Measurements from ENCODE around the gene RBP3. TPM values are rescaled to one million over a fixed set of nuclear protein-coding genes. Genes with fewer than 3 reads are reported as not detected.
A peak's percentile ranks its signal among the peaks of the same experiment; 100 is the strongest.

The RBP3 gene
- total RNA-seq, 4 donors from 2014 or later: not detected

DNA sequence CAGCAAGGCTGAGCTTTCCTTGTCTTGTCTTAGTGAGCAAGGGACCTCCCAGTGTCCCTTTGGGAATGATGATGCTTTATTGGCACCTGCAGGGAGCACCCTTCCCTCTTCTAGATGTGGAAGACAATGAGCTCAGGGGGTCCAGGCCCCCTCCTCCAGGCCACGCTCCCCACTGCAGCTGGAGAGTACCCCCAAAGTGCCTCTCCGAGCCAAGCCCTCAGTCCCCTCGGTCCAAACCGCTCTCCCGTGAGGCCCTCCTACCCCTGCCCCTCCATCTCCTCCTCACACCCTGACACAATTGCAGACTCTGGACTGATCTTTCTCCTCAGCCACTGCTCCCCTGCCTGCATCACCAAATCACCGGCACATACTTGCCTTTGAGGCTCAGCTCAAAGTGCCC, 16.7 kb downstream of the RBP3 start:
- peak overlapping the region in 3 of 4 donors; percentile 31 to 48 (median 46) for H3K27ac ChIP-seq
- in situ Hi-C loops (cut with MboI; ENCODE audit: low sequenced_read_pairs in 4 of 4) (no loop called here), intact Hi-C loops (cut with DNase I; ENCODE audit: low total_unique reads) (no loop called here)
- no peaks in the 10 kb centered on the region for H3K36me3 ChIP-seq
- H3K27me3 ChIP-seq: no peaks in the 10 kb centered on the region
- ATAC-seq: no peak
- H3K4me1 ChIP-seq: peaks cover 11 to 23% of the 10 kb centered on the region in 2 donors
- H3K4me3 ChIP-seq: no peak overlapping the region
- no peak for TF ChIP-seq POLR2A (IDR thresholded peaks at IDR 0.05)
- TF ChIP-seq, protein P1, sequence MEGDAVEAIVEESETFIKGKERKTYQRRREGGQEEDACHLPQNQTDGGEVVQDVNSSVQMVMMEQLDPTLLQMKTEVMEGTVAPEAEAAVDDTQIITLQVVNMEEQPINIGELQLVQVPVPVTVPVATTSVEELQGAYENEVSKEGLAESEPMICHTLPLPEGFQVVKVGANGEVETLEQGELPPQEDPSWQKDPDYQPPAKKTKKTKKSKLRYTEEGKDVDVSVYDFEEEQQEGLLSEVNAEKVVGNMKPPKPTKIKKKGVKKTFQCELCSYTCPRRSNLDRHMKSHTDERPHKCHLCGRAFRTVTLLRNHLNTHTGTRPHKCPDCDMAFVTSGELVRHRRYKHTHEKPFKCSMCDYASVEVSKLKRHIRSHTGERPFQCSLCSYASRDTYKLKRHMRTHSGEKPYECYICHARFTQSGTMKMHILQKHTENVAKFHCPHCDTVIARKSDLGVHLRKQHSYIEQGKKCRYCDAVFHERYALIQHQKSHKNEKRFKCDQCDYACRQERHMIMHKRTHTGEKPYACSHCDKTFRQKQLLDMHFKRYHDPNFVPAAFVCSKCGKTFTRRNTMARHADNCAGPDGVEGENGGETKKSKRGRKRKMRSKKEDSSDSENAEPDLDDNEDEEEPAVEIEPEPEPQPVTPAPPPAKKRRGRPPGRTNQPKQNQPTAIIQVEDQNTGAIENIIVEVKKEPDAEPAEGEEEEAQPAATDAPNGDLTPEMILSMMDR (IDR thresholded peaks at IDR 0.05 in 4 of 5, conservative IDR thresholded peaks at IDR 0.05 in 1 of 5): no peak
- no peak for DNase-seq
- H3K9me3 ChIP-seq: no peaks in the 10 kb centered on the region

DNA sequence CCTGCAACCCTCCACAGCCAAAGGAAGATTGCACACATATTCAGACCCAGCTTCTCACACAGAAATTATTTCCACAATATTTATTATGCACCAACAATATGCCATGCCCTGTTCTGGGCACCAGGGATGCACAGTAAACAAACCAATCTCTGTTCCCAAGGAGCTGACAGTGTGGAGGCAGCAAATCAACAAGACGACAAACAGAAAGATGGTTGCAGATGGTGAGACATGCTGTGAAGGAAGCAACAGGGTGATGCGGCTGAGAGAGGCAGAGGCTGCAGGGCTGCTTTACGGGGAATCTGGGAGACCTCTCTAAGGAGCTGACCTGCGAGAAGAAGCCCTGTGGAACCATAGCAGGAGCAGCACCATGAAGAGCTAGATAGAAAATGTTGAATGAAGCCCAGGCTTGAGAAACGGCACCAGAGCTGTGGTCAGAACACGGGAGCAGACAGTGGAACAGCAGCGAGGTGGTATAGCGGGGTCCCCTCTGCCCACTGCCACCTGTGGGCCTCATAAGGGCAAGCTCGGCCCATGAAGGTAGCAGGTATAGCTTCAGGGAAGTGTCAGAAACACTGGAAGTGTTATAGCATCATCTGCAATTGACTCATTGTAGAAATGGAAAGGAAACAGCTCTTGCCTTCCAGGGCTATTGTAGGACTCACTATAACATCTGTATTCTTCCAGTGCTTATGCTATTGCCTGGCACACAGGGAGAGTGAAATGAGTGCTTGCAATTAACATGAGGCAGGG, 17.4 kb downstream of the RBP3 start:
- H3K27me3 ChIP-seq: no peaks in the 10 kb centered on the region
- no peak overlapping the region for H3K4me3 ChIP-seq
- intact Hi-C loops (cut with DNase I; ENCODE audit: low total_unique reads): no loop called here
- TF ChIP-seq POLR2A (IDR thresholded peaks at IDR 0.05): no peak
- TF ChIP-seq, protein P1 (IDR thresholded peaks at IDR 0.05 in 4 of 5, conservative IDR thresholded peaks at IDR 0.05 in 1 of 5): no peak
- H3K4me1 ChIP-seq: peaks cover 11 to 20% of the 10 kb centered on the region in 2 donors
- H3K27ac ChIP-seq: no peak overlapping the region
- no peaks in the 10 kb centered on the region for H3K9me3 ChIP-seq
- no peak for ATAC-seq
- no peak for DNase-seq
- in situ Hi-C loops (cut with MboI; ENCODE audit: low sequenced_read_pairs in 4 of 4): no loop called here
- no peaks in the 10 kb centered on the region for H3K36me3 ChIP-seq

DNA sequence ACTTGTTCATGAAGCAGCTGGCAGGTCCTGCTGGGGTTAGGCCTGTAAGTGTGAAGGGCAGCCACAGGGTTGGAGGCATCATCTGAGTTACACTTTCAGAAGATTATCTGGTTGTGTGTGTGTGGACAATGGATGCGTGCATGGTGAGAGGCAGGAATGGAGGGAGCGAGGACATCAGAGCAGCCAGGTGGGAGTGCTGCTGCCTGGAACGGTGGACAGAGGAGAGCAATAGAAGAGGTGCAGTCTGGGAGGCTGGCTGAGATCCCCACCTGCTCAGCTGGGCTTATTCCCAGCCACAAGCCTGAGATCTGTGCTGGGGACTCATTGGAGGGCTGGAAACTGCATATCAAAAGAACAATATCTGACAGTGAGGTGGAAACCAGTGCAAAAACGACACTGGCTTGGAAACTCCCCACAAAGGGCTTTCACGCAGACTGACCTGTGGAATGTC, 18.0 kb downstream of the RBP3 start:
- no peak for TF ChIP-seq POLR2A (IDR thresholded peaks at IDR 0.05)
- TF ChIP-seq, protein P1 (IDR thresholded peaks at IDR 0.05 in 4 of 5, conservative IDR thresholded peaks at IDR 0.05 in 1 of 5): no peak
- no peaks in the 10 kb centered on the region for H3K9me3 ChIP-seq
- H3K36me3 ChIP-seq: no peaks in the 10 kb centered on the region
- in situ Hi-C loops (cut with MboI; ENCODE audit: low sequenced_read_pairs in 4 of 4) (no loop called here), intact Hi-C loops (cut with DNase I; ENCODE audit: low total_unique reads) (no loop called here)
- H3K27ac ChIP-seq: no peak overlapping the region
- no peak overlapping the region for H3K4me3 ChIP-seq
- ATAC-seq (no peak), DNase-seq (no peak)
- H3K27me3 ChIP-seq: no peaks in the 10 kb centered on the region
- peaks cover 11 to 15% of the 10 kb centered on the region in 2 donors for H3K4me1 ChIP-seq

DNA sequence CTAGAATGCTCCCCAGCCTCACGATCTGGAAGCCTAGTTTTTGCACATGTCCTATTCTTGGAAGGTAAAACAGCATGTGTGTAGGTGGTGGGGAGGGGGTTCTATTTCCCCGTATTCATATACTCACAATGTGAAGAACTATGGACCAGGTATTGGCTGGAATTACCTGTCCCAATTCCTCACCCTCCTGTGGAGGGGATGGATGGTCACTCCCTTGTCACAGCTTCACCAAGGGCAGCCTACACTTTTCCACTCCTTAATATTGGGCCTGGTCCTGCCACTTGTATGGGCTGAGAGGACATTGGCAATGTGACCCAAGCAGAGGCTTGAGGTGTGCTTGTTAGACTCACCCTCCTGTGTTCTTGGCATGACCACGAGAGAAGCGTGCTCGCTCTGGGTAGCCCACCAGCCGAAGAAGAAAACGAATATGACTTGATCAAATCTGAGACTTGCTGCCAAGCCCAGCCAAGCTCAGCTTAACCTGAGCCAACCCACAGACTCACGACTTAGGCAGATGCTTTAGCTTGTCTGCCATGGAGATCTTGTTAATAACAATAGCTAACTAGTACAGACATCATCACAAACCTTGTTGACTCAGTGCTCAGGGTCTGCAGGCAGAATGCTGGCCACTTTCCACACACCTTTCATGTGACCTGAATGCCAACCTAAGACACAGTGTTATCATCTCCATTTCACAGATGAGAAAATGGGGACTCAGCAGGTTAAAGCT, 18.7 kb downstream of the RBP3 start:
- DNase-seq (no peak), ATAC-seq (no peak)
- TF ChIP-seq, protein P1 (IDR thresholded peaks at IDR 0.05 in 4 of 5, conservative IDR thresholded peaks at IDR 0.05 in 1 of 5): no peak
- TF ChIP-seq POLR2A (IDR thresholded peaks at IDR 0.05): no peak
- in situ Hi-C loops (cut with MboI; ENCODE audit: low sequenced_read_pairs in 4 of 4) (no loop called here), intact Hi-C loops (cut with DNase I; ENCODE audit: low total_unique reads) (no loop called here)
- Histone ChIP-seq H3K27me3 (no peaks in the 10 kb centered on the region), H3K4me1 (peaks cover 11 to 12% of the 10 kb centered on the region in 2 donors), H3K27ac (no peak overlapping the region), H3K36me3 (no peaks in the 10 kb centered on the region), H3K4me3 (no peak overlapping the region), H3K9me3 (no peaks in the 10 kb centered on the region)

Measured in gastrocnemius medialis (tissue), 4 donors.